ENCODE results near the gene CUEDC1. TPM values are rescaled to one million over a fixed set of nuclear protein-coding genes. Genes with fewer than 3 reads are reported as not detected.
A peak's percentile ranks its signal among the peaks of the same experiment; 100 is the strongest.

Gene CUEDC1
- total RNA-seq, 4 donors from 2014 or later: 10.2 to 45.4 (median 19.2) TPM

GRCh38 chr17:57881783-57882351 lies 73.3 kb downstream of the CUEDC1 start:
- peaks cover 0 to 6% (median 0%) of the 10 kb centered on the region in 3 donors for H3K36me3 ChIP-seq
- peaks cover 0 to 32% (median 0%) of the 10 kb centered on the region in 4 donors for H3K4me1 ChIP-seq

DNA sequence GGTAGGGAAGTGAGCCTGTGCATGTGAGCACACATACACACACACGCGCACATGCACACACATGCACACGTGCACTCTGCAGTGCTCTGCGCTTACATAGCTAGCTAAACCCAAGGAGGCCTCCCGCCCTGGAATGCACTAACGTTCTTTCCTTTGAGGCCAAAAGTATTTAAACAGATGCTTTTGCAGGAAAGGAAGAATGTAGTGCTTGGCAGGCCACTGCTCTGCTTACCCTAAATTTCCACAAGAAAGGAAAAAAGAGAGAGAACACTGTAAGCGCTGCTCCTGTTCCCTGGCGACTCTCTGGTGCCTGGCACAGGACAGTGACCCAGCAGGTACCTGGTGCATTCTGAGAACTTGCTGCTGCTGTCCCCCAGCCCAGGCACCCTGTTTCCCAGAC lies 74.1 kb downstream of the CUEDC1 start:
- no peaks in the 10 kb centered on the region for H3K27me3 ChIP-seq
- TF ChIP-seq CTCF (IDR thresholded peaks at IDR 0.05) (no peak), POLR2A (IDR thresholded peaks at IDR 0.05) (no peak)
- peaks cover 0 to 33% (median 0%) of the 10 kb centered on the region in 4 donors for H3K4me1 ChIP-seq
- H3K9me3 ChIP-seq: no peaks in the 10 kb centered on the region
- DNase-seq: no peak
- peaks cover 0 to 6% (median 0%) of the 10 kb centered on the region in 3 donors for H3K36me3 ChIP-seq
- H3K4me3 ChIP-seq: no peak overlapping the region
- H3K27ac ChIP-seq: peak overlapping the region in 3 of 4 donors; percentile 49 to 79 (median 52)

More at GRCh38 chr17:57881783-57882351, 73.3 kb downstream of the CUEDC1 start:
- Histone ChIP-seq H3K27me3 (no peaks in the 10 kb centered on the region), H3K4me3 (no peak overlapping the region), H3K9me3 (no peaks in the 10 kb centered on the region), H3K27ac (peak overlapping the region in 3 of 4 donors; percentile 49 to 79 (median 52))
- no peak for DNase-seq
- TF ChIP-seq POLR2A (IDR thresholded peaks at IDR 0.05) (no peak), CTCF (IDR thresholded peaks at IDR 0.05) (no peak)

DNA sequence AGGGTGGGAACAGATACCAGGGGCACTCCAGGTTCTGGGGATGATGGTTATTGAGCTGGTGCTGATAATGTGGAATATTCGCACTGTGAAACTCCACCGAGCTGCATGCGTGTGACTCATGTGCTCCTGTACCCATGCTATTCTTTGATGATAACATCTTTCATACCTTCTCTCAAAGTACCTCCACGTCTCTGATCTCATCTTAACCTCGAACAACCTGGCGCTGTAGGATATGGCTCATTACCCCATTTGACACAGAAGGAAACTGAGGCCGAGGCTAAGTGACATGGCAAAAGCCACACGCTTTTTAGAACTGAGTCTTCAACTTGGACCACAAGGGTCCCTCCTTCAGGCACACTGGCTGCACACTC lies 75.1 kb downstream of the CUEDC1 start:
- Histone ChIP-seq H3K4me3 (no peak overlapping the region), H3K4me1 (peaks cover 0 to 42% (median under 1%) of the 10 kb centered on the region in 4 donors), H3K27ac (peak overlapping the region in 1 of 4 donors; percentile 79), H3K9me3 (no peaks in the 10 kb centered on the region), H3K36me3 (peaks cover 0 to 6% (median 0%) of the 10 kb centered on the region in 3 donors), H3K27me3 (no peaks in the 10 kb centered on the region)
- DNase-seq: no peak
- TF ChIP-seq POLR2A (IDR thresholded peaks at IDR 0.05) (no peak), CTCF (IDR thresholded peaks at IDR 0.05) (no peak)

DNA sequence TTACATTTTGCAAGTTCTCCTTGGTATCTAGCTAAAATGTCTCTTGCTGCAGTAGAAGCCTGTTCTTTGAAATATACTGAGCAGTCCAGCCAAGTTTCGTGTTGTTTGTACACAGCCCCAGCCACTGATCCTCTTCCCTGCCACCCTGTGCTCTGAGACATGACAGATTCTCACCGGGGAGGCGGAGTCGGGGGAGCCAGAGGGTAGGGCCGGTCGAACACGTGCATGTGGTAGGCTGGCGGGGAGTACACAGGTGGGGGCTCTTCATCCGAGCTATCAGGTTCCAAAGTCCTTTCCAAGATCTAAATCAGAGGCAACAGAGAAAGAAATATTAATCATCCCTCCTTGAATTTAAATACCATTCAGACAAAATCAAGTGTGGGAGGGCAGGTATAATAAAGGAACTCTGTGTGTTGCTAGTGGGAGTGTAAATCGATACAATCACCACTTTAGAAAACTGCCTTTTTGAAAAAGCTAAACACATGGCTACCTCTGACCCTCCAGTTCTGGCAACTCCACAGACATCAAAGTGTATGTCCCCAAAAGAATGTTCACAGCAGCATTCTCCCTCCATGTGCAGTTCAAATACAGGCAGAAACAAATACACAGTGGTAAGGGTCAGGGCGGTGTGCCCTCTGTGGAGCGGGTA lies 75.7 kb downstream of the CUEDC1 start:
- peaks cover 0 to 6% (median 0%) of the 10 kb centered on the region in 3 donors for H3K36me3 ChIP-seq
- DNase-seq: no peak
- TF ChIP-seq POLR2A (IDR thresholded peaks at IDR 0.05): no peak
- TF ChIP-seq CTCF (IDR thresholded peaks at IDR 0.05): no peak
- no peaks in the 10 kb centered on the region for H3K9me3 ChIP-seq
- peak overlapping the region in 2 of 4 donors; percentile 2 to 79 for H3K27ac ChIP-seq
- H3K4me3 ChIP-seq: no peak overlapping the region
- no peaks in the 10 kb centered on the region for H3K27me3 ChIP-seq
- peaks cover 0 to 47% (median 5%) of the 10 kb centered on the region in 4 donors for H3K4me1 ChIP-seq

DNA sequence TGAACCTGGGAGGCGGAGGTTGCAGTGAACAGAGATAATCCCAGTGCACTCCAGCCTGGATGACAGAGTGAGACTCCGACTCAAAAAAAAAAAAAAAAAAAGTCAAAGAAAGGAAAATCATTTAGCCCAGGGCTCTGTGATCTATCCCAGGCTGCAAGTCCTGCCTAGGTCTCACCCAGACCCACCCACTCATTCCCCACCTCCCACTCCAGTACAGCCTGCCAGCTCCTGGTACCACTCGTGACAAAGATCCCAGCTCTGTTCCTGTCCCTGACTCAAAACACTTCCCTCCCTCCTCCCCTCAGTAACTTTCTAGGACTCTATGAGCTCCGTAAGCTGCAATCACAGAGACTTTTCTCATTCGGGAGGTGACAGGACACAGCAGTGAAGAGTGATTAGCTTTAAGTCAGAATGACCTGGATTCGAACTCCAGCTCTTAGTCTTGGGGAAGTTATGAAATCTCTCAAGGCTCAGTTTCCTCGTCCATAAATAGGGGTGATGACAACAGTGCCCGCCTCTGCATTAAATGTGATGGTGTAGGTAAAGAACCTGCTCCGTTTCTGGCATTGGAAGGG lies 77.3 kb downstream of the CUEDC1 start:
- H3K9me3 ChIP-seq: no peaks in the 10 kb centered on the region
- H3K4me1 ChIP-seq: peaks cover 0 to 62% (median 13%) of the 10 kb centered on the region in 4 donors
- peaks cover 0 to 6% (median 0%) of the 10 kb centered on the region in 3 donors for H3K36me3 ChIP-seq
- TF ChIP-seq CTCF (IDR thresholded peaks at IDR 0.05) (no peak), POLR2A (IDR thresholded peaks at IDR 0.05) (no peak)
- no peaks in the 10 kb centered on the region for H3K27me3 ChIP-seq
- no peak for DNase-seq
- H3K4me3 ChIP-seq: no peak overlapping the region
- H3K27ac ChIP-seq: peak overlapping the region in 1 of 4 donors; percentile 79
